Effector CD8-positive, alpha-beta T cell (primary cell): ENCODE results near the gene RASSF7.
"Not testable (repeated sequence)": the region's sequence is repeated elsewhere in the genome, so short reads cannot be mapped to it uniquely, and the experiment has no call there.

ENCODE experiments used
- DNase-seq: peaks from one replicate; lab custom pipeline; 2025; lab: John Stamatoyannopoulos, UW
- total RNA-seq, 4 experiments: gene quantifications; one replicate each; lab custom pipeline; 2026; lab: John Stamatoyannopoulos, UW

Gene RASSF7
- total RNA-seq = 33.7 to 52.4 (median 44.2) reads per million in 4 experiments

GRCh38 chr11:560305-561147, at the start of gene RASSF7, which contains the start of gene LMNTD2:
TSS of gene RASSF7 (plus strand) at chr11:560970. CDS start at chr11:561769, 799 bp downstream.
TSS of gene LMNTD2 (minus strand) at chr11:560738. CDS start at chr11:560716, 22 bp downstream.
- peak; percentile 94 for DNase-seq

GRCh38 chr11:512761-513595, 47.8 kb upstream of the RASSF7 start:
- DNase-seq = no peak

DNA sequence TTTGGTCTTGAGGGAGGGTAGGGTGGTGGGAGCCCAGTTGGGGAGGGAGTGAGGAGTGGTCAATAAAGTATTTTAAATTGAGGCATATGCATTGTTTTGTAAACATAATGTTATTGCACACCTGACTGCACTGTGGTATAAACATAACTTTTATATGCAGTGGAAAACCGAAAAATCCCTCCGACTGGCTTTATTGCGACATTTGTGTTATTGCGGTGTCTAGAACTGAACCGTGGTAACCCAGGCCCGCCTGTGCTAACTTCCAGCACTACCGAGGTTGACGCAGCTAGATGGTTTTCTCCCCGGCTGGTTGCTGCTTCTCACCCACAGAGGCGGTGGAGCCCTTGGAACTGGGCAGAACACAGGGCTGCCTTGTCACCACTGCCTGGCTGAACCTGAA, 46.2 kb upstream of the RASSF7 start:
- no peak for DNase-seq

- DNase-seq = no peak
These were observed 45.6 kb upstream of the RASSF7 start for GRCh38 chr11:515131-515530.

GRCh38 chr11:516400-516799, 44.4 kb upstream of the RASSF7 start:
- no peak for DNase-seq

GRCh38 chr11:516918-517685, 43.7 kb upstream of the RASSF7 start:
- DNase-seq = not testable (repeated sequence)

DNA sequence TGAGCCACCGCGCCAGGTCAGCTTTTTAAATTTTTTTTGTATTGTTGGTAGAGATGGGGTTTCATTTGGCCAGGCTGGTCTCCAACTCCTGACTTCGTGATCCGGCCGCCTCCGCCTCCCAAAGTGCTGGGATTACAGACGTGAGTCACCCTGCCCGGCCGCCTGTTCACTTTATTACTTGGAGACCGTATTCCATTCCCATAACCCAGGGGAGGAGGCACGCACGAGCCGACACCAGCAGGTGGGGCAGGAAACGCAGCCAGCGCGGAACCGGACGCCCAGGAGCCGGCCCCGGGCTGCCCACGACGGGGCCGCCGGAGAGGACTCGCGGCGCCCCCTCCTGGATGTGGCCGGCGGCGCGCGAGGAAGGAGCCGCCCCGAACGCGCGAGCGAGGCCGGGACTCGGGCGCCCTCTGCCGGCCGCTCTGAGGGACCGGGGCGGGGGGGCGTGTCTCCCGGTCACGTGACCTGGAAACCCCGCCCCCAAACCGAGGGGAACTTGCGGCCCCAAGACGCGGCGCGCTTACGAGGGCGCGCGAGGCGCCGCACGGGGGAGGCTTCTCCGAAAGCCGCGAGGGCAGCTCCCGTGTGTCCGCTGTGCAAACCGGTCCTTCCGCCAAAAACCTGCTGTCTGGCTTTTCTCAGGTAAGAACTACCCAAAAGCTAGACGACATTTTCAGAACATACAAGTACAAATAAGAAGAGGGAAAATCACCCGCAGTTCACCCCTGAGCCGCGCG, 42.1 kb upstream of the RASSF7 start:
- DNase-seq = no peak

GRCh38 chr11:520428-521176, 40.2 kb upstream of the RASSF7 start:
- DNase-seq = no peak

- no peak for DNase-seq
These were observed 39.5 kb upstream of the RASSF7 start for GRCh38 chr11:521177-521688.

GRCh38 chr11:526192-526591, 34.6 kb upstream of the RASSF7 start:
- DNase-seq = no peak

DNA sequence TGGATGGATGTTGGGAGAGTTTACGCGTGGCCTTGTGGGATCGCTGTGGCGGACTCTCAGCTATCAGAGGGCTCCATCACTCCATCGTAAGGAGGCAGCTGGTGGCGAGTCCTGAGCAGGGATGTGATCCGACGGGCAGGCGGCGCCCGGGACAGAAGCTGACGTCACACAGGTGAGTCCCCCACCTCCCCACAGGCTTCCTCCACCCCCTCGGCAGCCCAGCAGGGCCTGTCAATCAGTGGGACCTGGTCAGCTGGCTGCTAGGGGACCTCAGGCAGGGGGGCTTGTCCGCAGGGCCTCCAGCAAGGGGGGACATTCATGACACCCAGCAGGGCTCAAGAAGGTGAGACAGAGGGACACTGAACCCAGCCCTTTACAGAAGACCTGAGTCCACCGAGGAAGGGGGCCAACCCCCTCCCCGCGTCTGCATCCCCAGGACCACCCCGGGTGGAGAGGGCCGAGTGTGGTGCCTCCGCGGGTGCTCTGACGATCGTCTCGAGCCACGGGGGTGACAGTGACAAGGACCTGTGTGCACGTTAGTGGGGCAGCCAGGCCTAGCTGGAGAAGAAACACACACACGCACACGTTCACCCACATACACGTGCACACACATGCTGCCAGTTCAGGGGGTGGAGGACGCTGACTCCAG, 32.5 kb upstream of the RASSF7 start:
- DNase-seq = no peak

GRCh38 chr11:528815-529727, 31.7 kb upstream of the RASSF7 start:
- DNase-seq = no peak

- DNase-seq = no peak
These were observed 30.9 kb upstream of the RASSF7 start for GRCh38 chr11:529728-530411.

DNA sequence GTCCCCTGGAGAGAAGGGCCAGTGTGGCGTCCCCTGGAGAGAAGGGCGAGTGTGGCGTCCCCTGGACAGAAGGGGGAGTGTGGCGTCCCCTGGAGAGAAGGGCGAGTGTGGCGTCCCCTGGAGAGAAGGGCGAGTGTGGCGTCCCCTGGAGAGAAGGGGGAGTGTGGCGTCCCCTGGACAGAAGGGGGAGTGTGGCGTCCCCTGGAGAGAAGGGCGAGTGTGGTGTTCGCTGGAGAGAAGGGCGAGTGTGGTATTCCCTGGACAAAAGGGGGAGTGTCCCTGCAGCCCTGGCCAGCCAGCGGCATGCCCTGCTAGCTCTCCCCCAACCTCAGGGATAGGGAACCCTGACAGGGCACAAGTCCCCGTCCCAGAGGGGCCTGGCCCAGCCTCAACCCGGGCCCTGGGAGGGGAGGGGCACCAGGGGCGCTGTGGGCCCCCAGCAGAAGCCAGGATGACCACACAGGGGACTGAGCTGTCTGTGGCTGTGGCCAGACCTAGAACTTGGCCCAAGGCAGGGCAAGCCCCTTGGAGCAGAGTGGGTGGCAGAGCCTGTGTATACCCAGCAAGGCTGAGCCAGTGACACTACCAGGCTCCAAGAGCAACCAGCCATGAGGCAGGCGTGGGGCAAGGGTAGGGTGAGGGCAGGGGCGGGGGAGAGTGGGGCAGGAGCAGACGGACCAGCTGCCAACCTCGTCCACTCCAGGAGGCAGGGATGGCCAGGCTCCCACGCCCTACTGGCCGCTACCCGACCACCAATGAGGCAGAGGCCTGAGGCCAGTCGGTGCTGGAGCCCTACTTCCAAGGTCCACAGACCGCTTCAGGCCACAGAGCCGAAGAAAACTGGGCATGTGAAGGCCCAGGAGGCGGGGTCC, 29.6 kb upstream of the RASSF7 start:
- no peak for DNase-seq

GRCh38 chr11:531919-532526, 28.7 kb upstream of the RASSF7 start:
- DNase-seq = no peak

DNA sequence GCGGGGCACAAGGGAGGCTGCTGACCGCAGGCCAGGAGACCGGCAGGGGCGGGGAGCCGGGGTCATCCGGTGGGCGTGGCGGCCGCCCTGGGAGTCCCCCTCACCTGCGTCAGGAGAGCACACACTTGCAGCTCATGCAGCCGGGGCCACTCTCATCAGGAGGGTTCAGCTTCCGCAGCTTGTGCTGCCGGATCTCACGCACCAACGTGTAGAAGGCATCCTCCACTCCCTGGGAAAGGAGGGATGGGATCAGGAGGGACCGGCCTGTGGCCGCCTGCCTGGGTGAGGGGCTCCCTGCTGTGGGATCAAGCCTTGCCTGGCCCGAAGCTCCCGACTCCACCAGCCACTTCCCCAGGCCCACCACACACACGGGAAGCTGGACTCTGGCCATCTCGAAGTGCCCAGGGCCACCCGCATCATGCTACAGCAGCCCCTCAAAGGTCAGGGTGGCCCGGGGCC, 28.2 kb upstream of the RASSF7 start:
- no peak for DNase-seq
